PFSK-1 (cell line): ENCODE results near the gene ASCL1.

Source experiments
- FOXP2 ChIP-seq: optimal IDR thresholded peaks from 2 replicates; pipeline ENCODE3; 2011; ENCODE audit warnings: borderline replicate concordance, control low read depth, inconsistent platforms; ENCODE audit not compliant: insufficient read depth; ENCODE audit errors: extremely low read length, extremely low read depth
- POLR2AphosphoS5 ChIP-seq: IDR thresholded peaks from 2 replicates; pipeline ENCODE4 v1.6.1; 2012; ENCODE audit warnings: low read depth, mild to moderate bottlenecking, control low read depth, low read length, moderate library complexity
- REST ChIP-seq, 2 experiments: IDR thresholded peaks; 2 replicates each; pipeline versions ENCODE4 v1.6.1 to v1.8.0; 2011 to 2012; ENCODE audit warnings: low read depth in 2 of 2, low read length in 2 of 2, control low read depth in 1 of 2, inconsistent platforms in 1 of 2, mild to moderate bottlenecking in 1 of 2, moderate library complexity in 1 of 2; ENCODE audit not compliant: insufficient read depth in 1 of 2
- SIN3A ChIP-seq: IDR thresholded peaks from 2 replicates; pipeline ENCODE4 v1.6.1; 2012; ENCODE audit warnings: mild to moderate bottlenecking, low read length, moderate library complexity, borderline replicate concordance; ENCODE audit not compliant: insufficient read depth
- TAF1 ChIP-seq: IDR thresholded peaks from 2 replicates; pipeline ENCODE4 v1.6.1; 2012; ENCODE audit warnings: low read length, control low read depth, borderline replicate concordance; ENCODE audit not compliant: insufficient read depth

The ASCL1 gene

GRCh38 chr12:102918840-102919239 is 38.6 kb upstream of the ASCL1 start:
- TF ChIP-seq SIN3A (no peak), POLR2AphosphoS5 (no peak), FOXP2 (no peak), TAF1 (no peak), REST (IDR thresholded peaks at IDR 0.05; ENCODE audit: insufficient read depth in 1 of 2, low read depth in 2 of 2, low read length in 2 of 2) (no peak)

GRCh38 chr12:102920271-102920670 is 37.2 kb upstream of the ASCL1 start:
- TF ChIP-seq TAF1 (no peak), SIN3A (no peak), FOXP2 (no peak), POLR2AphosphoS5 (no peak), REST (IDR thresholded peaks at IDR 0.05; ENCODE audit: insufficient read depth in 1 of 2, low read depth in 2 of 2, low read length in 2 of 2) (no peak)

- TF ChIP-seq REST (IDR thresholded peaks at IDR 0.05; ENCODE audit: insufficient read depth in 1 of 2, low read depth in 2 of 2, low read length in 2 of 2) (no peak), FOXP2 (no peak), SIN3A (no peak), POLR2AphosphoS5 (no peak), TAF1 (no peak)
Measured at GRCh38 chr12:102921240-102921639, 36.2 kb upstream of the ASCL1 start.

- TF ChIP-seq SIN3A (no peak), TAF1 (no peak), REST (IDR thresholded peaks at IDR 0.05; ENCODE audit: insufficient read depth in 1 of 2, low read depth in 2 of 2, low read length in 2 of 2) (no peak)
Measured at GRCh38 chr12:102927220-102927619, 30.3 kb upstream of the ASCL1 start.

GRCh38 chr12:102933168-102933567 is 24.3 kb upstream of the ASCL1 start:
- TF ChIP-seq REST (IDR thresholded peaks at IDR 0.05; ENCODE audit: insufficient read depth in 1 of 2, low read depth in 2 of 2, low read length in 2 of 2) (no peak), TAF1 (no peak), POLR2AphosphoS5 (no peak), FOXP2 (no peak), SIN3A (no peak)
